Stomach (tissue), 9 donors: Measurements from ENCODE around the gene KCNQ1. TPM values are rescaled to one million over a fixed set of nuclear protein-coding genes. Genes with fewer than 3 reads are reported as not detected.

Experiments used
- DNase-seq, 2 donors: peaks; one replicate each; pipeline versions ENCODE4 v3.0.0 to v3.0.0-alpha.2; 2013 to 2019
- H3K27ac ChIP-seq, 5 donors: fragments of 200-600 bp in 4 of 5; sonication (generic) in 4 of 5; one replicate each; pipeline ENCODE4 v1.5.1; 2013 to 2019; ENCODE audit warnings: mild to moderate bottlenecking in 1 of 5, moderate library complexity in 1 of 5
- H3K27me3 ChIP-seq, 3 donors: fragments of 200-600 bp; sonication (generic); one replicate each; pipeline ENCODE4 v1.5.1; 2017 to 2019; ENCODE audit warnings: mixed run types in 1 of 3
- H3K36me3 ChIP-seq, 4 donors: fragments of 200-600 bp; sonication (generic); 1 replicate in 3 of 4; 2 replicates in 1 of 4; pipeline ENCODE4 v1.5.1; 2016 to 2019
- H3K4me1 ChIP-seq, 4 donors: fragments of 200-600 bp; sonication (generic); one replicate each; pipeline ENCODE4 v1.5.1; 2016 to 2019
- H3K4me3 ChIP-seq, 4 donors: fragments of 200-600 bp; sonication (generic) in 3 of 4; one replicate each; pipeline ENCODE4 v1.5.1; 2016 to 2019; ENCODE audit warnings: mild to moderate bottlenecking in 1 of 4
- H3K9me3 ChIP-seq, 4 donors: fragments of 200-600 bp; sonication (generic); one replicate each; pipeline ENCODE4 v1.5.1; 2016 to 2019
- CTCF ChIP-seq, 7 experiments: fragments of 450-650 bp in 4 of 7; fragments of 200-600 bp in 3 of 7; sonication (generic) in 3 of 7; IDR thresholded peaks; one replicate each; pipeline ENCODE4 v1.5.1; 2016 to 2019; ENCODE audit warnings: antibody characterized with exemption in 7 of 7, control low read depth in 2 of 7, mild to moderate bottlenecking in 1 of 7
- EP300 ChIP-seq: sonication (generic); formaldehyde crosslinking; IDR thresholded peaks from one replicate; pipeline ENCODE4 v1.6.1; 2017; ENCODE audit warnings: antibody characterized with exemption
- POLR2A ChIP-seq, 4 donors: fragments of 450-650 bp; IDR thresholded peaks; one replicate each; pipeline ENCODE4 v1.6.1; 2016; ENCODE audit warnings: antibody characterized with exemption in 4 of 4, control low read depth in 2 of 4, mild to moderate bottlenecking in 1 of 4, moderate library complexity in 1 of 4
- POLR2AphosphoS5 ChIP-seq, 3 donors: sonication (generic); formaldehyde crosslinking; IDR thresholded peaks; one replicate each; pipeline ENCODE4 v1.6.1; 2016; ENCODE audit warnings: antibody characterized with exemption in 3 of 3
- WGBS, 5 donors: extraction: QIAGEN DNeasy Blood & Tissue Kit in 3 of 5; methylation state at CpG; one replicate each; pipeline versions ENCODE4 v1.1.5 to v1.1.7; 2013 to 2018; 5-methylcytosine and 5-hydroxymethylcytosine counted together
- intact Hi-C: fragments of 100-400 bp; cut with DNase I; formaldehyde crosslinking; loops from one replicate; pipeline ENCODE4 v1.15.1; 2023; ENCODE audit warnings: low total_unique reads
- polyA plus RNA-seq, 3 donors: library from polyadenylated mRNA; stranded (reverse); fragments of 200-250 nt; gene quantifications; one replicate each; pipeline ENCODE4 v1.2.3, GENCODE V29; 2013
- total RNA-seq, 5 donors: library from RNA; depleted of rRNA; stranded (reverse); fragments of >200 nt; gene quantifications; one replicate each; pipeline versions ENCODE4 v1.1.0 to v1.2.3, GENCODE V29; 2014 to 2016
- donor health status: healthy with polysubstance abuse.
- donor health status: Bipolar disorder and iron deficiency.
- donor health status: healthy.

The KCNQ1 gene
- total and polyA plus RNA-seq, 8 donors: 12.1 to 155 (median 49.0) TPM

GRCh38 chr11:2835751-2836150, 390.9 kb downstream of the KCNQ1 start:
- Histone ChIP-seq H3K4me1 (peaks cover 16 to 22% (median 19%) of the 10 kb centered on the region in 4 donors), H3K4me3 (no peak overlapping the region), H3K27ac (no peak overlapping the region), H3K9me3 (no peaks in the 10 kb centered on the region), H3K27me3 (no peaks in the 10 kb centered on the region), H3K36me3 (no peaks in the 10 kb centered on the region)
- WGBS, 5 donors: 87 to 96% (median 91%) methylated on average over 17 of the region's 17 CpGs
- TF ChIP-seq POLR2AphosphoS5 (IDR thresholded peaks at IDR 0.05) (no peak), POLR2A (IDR thresholded peaks at IDR 0.05) (no peak), EP300 (no peak), CTCF (IDR thresholded peaks at IDR 0.05) (no peak)
- DNase-seq: no peak
- intact Hi-C loops: no loop called here

- peak in 1 of 2 donors; percentile 76 for DNase-seq
- H3K4me3 ChIP-seq: no peak overlapping the region
- H3K9me3 ChIP-seq: no peaks in the 10 kb centered on the region
- H3K27me3 ChIP-seq: no peaks in the 10 kb centered on the region
- H3K27ac ChIP-seq: peak overlapping the region in 1 of 5 donors; percentile 58
- 59 to 74% (median 61%) methylated on average over 18 to 23 of the region's 23 CpGs for WGBS, 5 donors
- intact Hi-C loops: no loop called here
- TF ChIP-seq CTCF (IDR thresholded peaks at IDR 0.05): no peak
- TF ChIP-seq POLR2AphosphoS5 (IDR thresholded peaks at IDR 0.05): no peak
- no peak for TF ChIP-seq POLR2A (IDR thresholded peaks at IDR 0.05)
- TF ChIP-seq EP300: no peak
- peaks cover 16 to 22% (median 19%) of the 10 kb centered on the region in 4 donors for H3K4me1 ChIP-seq
- H3K36me3 ChIP-seq: no peaks in the 10 kb centered on the region
These were observed 391.7 kb downstream of the KCNQ1 start for GRCh38 chr11:2836315-2837095.

GRCh38 chr11:2837096-2837601, 392.3 kb downstream of the KCNQ1 start:
- peak; percentile 82 to 96 for DNase-seq
- Histone ChIP-seq H3K27me3 (no peaks in the 10 kb centered on the region), H3K4me3 (no peak overlapping the region), H3K9me3 (no peaks in the 10 kb centered on the region), H3K27ac (peak overlapping the region in 1 of 5 donors; percentile 58), H3K36me3 (no peaks in the 10 kb centered on the region), H3K4me1 (peaks cover 16 to 22% (median 19%) of the 10 kb centered on the region in 4 donors)
- intact Hi-C loops: no loop called here
- whole genome bisulfite sequencing, 5 donors: 22 to 42% (median 27%) methylated on average over 14 to 20 of the region's 20 CpGs
- peak in 4 of 7 experiments; percentile 25 to 47 (median 38) for TF ChIP-seq CTCF (IDR thresholded peaks at IDR 0.05)
- no peak for TF ChIP-seq POLR2AphosphoS5 (IDR thresholded peaks at IDR 0.05)
- no peak for TF ChIP-seq EP300
- no peak for TF ChIP-seq POLR2A (IDR thresholded peaks at IDR 0.05)

- DNase-seq: no peak
These were observed 392.8 kb downstream of the KCNQ1 start for GRCh38 chr11:2837651-2838050.

More at GRCh38 chr11:2837651-2838050, 392.8 kb downstream of the KCNQ1 start:
- Histone ChIP-seq H3K4me3 (no peak overlapping the region), H3K9me3 (no peaks in the 10 kb centered on the region), H3K4me1 (peaks cover 16 to 22% (median 19%) of the 10 kb centered on the region in 4 donors), H3K27ac (no peak overlapping the region), H3K36me3 (no peaks in the 10 kb centered on the region), H3K27me3 (no peaks in the 10 kb centered on the region)
- TF ChIP-seq POLR2A (IDR thresholded peaks at IDR 0.05) (no peak), EP300 (no peak), POLR2AphosphoS5 (IDR thresholded peaks at IDR 0.05) (no peak), CTCF (IDR thresholded peaks at IDR 0.05) (no peak)
- WGBS, 5 donors: 70 to 81% (median 73%) methylated on average over 12 of the region's 12 CpGs
- intact Hi-C loops: no loop called here
